ENCODE results near the gene ABHD12. TPM values are rescaled to one million over a fixed set of nuclear protein-coding genes. Genes with fewer than 3 reads are reported as not detected.

Gene ABHD12
- polyA plus RNA-seq, 4 donors = 28.0 to 93.9 (median 54.9) TPM

GRCh38 chr20:25250508-25250907 is 140.1 kb downstream of the ABHD12 start:
- H3K27ac ChIP-seq (ENCODE audit: low read depth in 1 of 3, low read length in 2 of 3) = no peak overlapping the region
- H3K9me3 ChIP-seq (ENCODE audit: control insufficient read depth in 2 of 2, insufficient read depth in 1 of 2, low read depth in 1 of 2, low read length in 1 of 2) = no peaks in the 10 kb centered on the region
- DNase-seq = no peak
- no peak for FAIRE-seq
- peaks cover 2 to 27% (median 3%) of the 10 kb centered on the region in 3 donors for H3K4me1 ChIP-seq (ENCODE audit: control insufficient read depth in 3 of 3, insufficient read depth in 2 of 3, low read depth in 1 of 3, low read length in 2 of 3)
- no peaks in the 10 kb centered on the region for H3K27me3 ChIP-seq (ENCODE audit: control insufficient read depth in 3 of 3, insufficient read depth in 3 of 3, low read length in 3 of 3)
- no peak overlapping the region for H3K4me3 ChIP-seq (ENCODE audit: low read depth in 1 of 3, low read length in 3 of 3)
- 93 to 95% (median 93%) methylated on average over 3 of the region's 3 CpGs for WGBS, 3 donors
- peaks cover 0 to 14% (median 0%) of the 10 kb centered on the region in 3 donors for H3K36me3 ChIP-seq (ENCODE audit: control insufficient read depth in 3 of 3, insufficient read depth in 2 of 3, low read depth in 1 of 3, low read length in 3 of 3)

Other genes starting within 250 kb of the ABHD12 start
- gene ENTPD6, start 195.1 kb downstream of the ABHD12 start, polyA plus RNA-seq = 100 to 1,000 TPM in 3 of 4 donors, 10 to 100 TPM in 1; 84.1 to 242 (median 140) TPM
- 10 to 100 TPM; 25.7 to 38.4 (median 32.7) TPM for gene PYGB, start 142.8 kb downstream of the ABHD12 start, polyA plus RNA-seq
- gene GINS1, start 16.8 kb upstream of the ABHD12 start, polyA plus RNA-seq = 1 to 10 TPM in 2 of 4 donors, under 1 TPM in 2; 0.81 to 9.5 (median 4.4) TPM
- gene NINL, start 194.7 kb upstream of the ABHD12 start, polyA plus RNA-seq = 10 to 100 TPM in 1 of 4 donors, 1 to 10 TPM in 3; 1.1 to 30.8 (median 5.5) TPM
- gene NANP, start 233.2 kb upstream of the ABHD12 start, polyA plus RNA-seq = 1 to 10 TPM; 1.6 to 5.1 (median 2.7) TPM